ENCODE data around the gene SH2D3A. TPM values are rescaled to one million over a fixed set of nuclear protein-coding genes. Genes with fewer than 3 reads are reported as not detected.

SH2D3A gene
- total RNA-seq, 4 donors from 2014 or later: 52.4 to 77.2 (median 66.8) TPM

- H3K36me3 ChIP-seq: no peaks in the 10 kb centered on the region
- peaks cover under 1% of the 10 kb centered on the region for H3K27me3 ChIP-seq
- WGBS: 82% methylated on average over 4 of the region's 4 CpGs
- TF ChIP-seq EP300 (IDR thresholded peaks at IDR 0.05): no peak
- TF ChIP-seq POLR2AphosphoS5 (IDR thresholded peaks at IDR 0.05): no peak
- TF ChIP-seq POLR2A (IDR thresholded peaks at IDR 0.05): no peak
- no peak for TF ChIP-seq CTCF (IDR thresholded peaks at IDR 0.05)
- H3K4me3 ChIP-seq: no peak overlapping the region
- H3K4me1 ChIP-seq: peaks cover 6% of the 10 kb centered on the region
- DNase-seq (ENCODE audit: low spot score in 2 of 2): no peak
- H3K27ac ChIP-seq: no peak overlapping the region
- peaks cover 4% of the 10 kb centered on the region for H3K9me3 ChIP-seq
These were observed 29.0 kb upstream of the SH2D3A start for GRCh38 chr19:6796278-6796677.

DNA sequence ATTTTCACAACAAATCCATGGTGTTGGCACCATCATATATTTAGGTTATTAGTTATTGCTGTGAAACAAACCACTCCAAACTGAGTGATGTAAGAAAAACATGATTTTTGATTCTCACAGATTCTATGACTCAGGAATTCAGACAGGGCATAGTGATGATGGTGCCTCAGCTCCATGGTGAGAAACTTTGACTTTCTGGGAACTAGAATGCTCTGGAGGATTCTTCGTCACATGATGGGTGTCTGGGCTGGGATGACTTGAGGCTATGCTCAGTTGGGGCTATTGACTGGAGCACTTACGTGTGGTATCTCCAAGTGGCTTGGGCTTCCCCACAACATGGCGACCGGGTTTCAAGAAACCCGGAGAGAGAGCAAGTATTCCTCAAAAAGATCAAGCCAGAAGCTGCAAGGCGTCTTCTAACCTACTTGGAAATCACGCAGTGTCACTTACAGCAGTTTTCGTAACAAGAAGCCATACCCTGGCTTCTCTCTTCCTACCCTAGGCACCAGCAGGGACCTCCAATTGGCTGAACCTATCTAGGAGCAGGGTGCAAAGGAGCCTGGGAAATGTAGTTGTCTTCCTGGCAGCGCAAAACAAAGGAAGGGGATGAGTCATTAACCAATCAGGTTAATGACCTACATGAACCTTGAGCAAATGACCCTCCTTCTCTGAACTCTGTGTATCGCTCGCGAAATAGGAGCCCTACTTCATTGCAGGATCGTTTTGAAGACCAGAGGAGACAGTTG lies 27.6 kb upstream of the SH2D3A start:
- Histone ChIP-seq H3K27ac (no peak overlapping the region), H3K36me3 (no peaks in the 10 kb centered on the region), H3K4me1 (no peaks in the 10 kb centered on the region), H3K27me3 (no peaks in the 10 kb centered on the region), H3K4me3 (no peak overlapping the region), H3K9me3 (peaks cover 4% of the 10 kb centered on the region)
- WGBS: 81% methylated on average over 13 of the region's 13 CpGs
- TF ChIP-seq EP300 (IDR thresholded peaks at IDR 0.05) (no peak), POLR2A (IDR thresholded peaks at IDR 0.05) (no peak), CTCF (IDR thresholded peaks at IDR 0.05) (no peak), POLR2AphosphoS5 (IDR thresholded peaks at IDR 0.05) (no peak)
- no peak for DNase-seq (ENCODE audit: low spot score in 2 of 2)

- 94% methylated on average over 5 of the region's 5 CpGs for WGBS
- DNase-seq (ENCODE audit: low spot score in 2 of 2): no peak
- Histone ChIP-seq H3K27me3 (no peaks in the 10 kb centered on the region), H3K4me3 (no peak overlapping the region), H3K4me1 (no peaks in the 10 kb centered on the region), H3K36me3 (no peaks in the 10 kb centered on the region), H3K9me3 (peaks cover 4% of the 10 kb centered on the region), H3K27ac (no peak overlapping the region)
- TF ChIP-seq POLR2A (IDR thresholded peaks at IDR 0.05) (no peak), POLR2AphosphoS5 (IDR thresholded peaks at IDR 0.05) (no peak), CTCF (IDR thresholded peaks at IDR 0.05) (no peak), EP300 (IDR thresholded peaks at IDR 0.05) (no peak)
These were observed 26.7 kb upstream of the SH2D3A start for GRCh38 chr19:6793973-6794372.

DNA sequence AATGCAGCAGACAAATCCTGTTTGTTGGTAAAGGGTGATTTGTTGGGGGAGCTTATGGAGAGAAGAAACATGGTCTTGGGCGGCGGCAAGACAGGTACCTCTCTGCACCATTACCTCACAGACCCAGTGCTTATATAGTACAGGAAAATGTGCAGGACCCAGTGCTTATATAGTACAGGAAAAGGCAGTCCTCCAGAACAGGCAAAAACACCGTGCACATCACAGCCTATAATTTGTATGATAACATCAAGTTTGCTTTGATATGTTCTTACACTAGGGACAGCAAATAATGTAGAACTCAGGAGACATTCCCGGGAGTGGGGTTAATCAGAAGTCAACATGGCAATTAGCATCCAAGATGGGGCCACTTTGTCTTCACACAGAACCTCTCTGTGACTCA lies 26.2 kb upstream of the SH2D3A start:
- Histone ChIP-seq H3K36me3 (no peaks in the 10 kb centered on the region), H3K27ac (no peak overlapping the region), H3K4me1 (peaks cover 5% of the 10 kb centered on the region), H3K9me3 (peaks cover 4% of the 10 kb centered on the region), H3K27me3 (no peaks in the 10 kb centered on the region), H3K4me3 (no peak overlapping the region)
- WGBS: 64% methylated on average over 4 of the region's 4 CpGs
- DNase-seq (ENCODE audit: low spot score in 2 of 2): no peak
- TF ChIP-seq POLR2A (IDR thresholded peaks at IDR 0.05): no peak
- no peak for TF ChIP-seq EP300 (IDR thresholded peaks at IDR 0.05)
- no peak for TF ChIP-seq POLR2AphosphoS5 (IDR thresholded peaks at IDR 0.05)
- no peak for TF ChIP-seq CTCF (IDR thresholded peaks at IDR 0.05)

GRCh38 chr19:6791237-6791636 lies 24.0 kb upstream of the SH2D3A start:
- peaks cover 5% of the 10 kb centered on the region for H3K4me1 ChIP-seq
- TF ChIP-seq CTCF (IDR thresholded peaks at IDR 0.05): no peak
- TF ChIP-seq EP300 (IDR thresholded peaks at IDR 0.05): no peak
- TF ChIP-seq POLR2A (IDR thresholded peaks at IDR 0.05): no peak
- TF ChIP-seq POLR2AphosphoS5 (IDR thresholded peaks at IDR 0.05): no peak
- 75% methylated on average over 6 of the region's 6 CpGs for WGBS
- H3K27ac ChIP-seq: no peak overlapping the region
- H3K36me3 ChIP-seq: no peaks in the 10 kb centered on the region
- no peak for DNase-seq (ENCODE audit: low spot score in 2 of 2)
- peaks cover 4% of the 10 kb centered on the region for H3K9me3 ChIP-seq
- no peaks in the 10 kb centered on the region for H3K27me3 ChIP-seq
- no peak overlapping the region for H3K4me3 ChIP-seq
